Measurements from ENCODE around the gene KRT78.

The KRT78 gene

GRCh38 chr12:52848661-52849255 is at the start of gene KRT78:
Gene KRT78 (minus strand): TSS chr12:52848994. CDS start chr12:52848930, 64 bp downstream.
- no peak for TF ChIP-seq CTCF (IDR thresholded peaks at IDR 0.05; ENCODE audit: low read depth, low read length)

GRCh38 chr12:52896190-52897100 is 47.7 kb upstream of the KRT78 start:
- DNase-seq (ENCODE audit: extremely low read depth, low read depth): no peak
- TF ChIP-seq CTCF (IDR thresholded peaks at IDR 0.05; ENCODE audit: low read depth, low read length): no peak

More at GRCh38 chr12:52848661-52849255, at the start of gene KRT78:
- no peak for DNase-seq (ENCODE audit: extremely low read depth, low read depth)

GRCh38 chr12:52895726-52896189 is 47.0 kb upstream of the KRT78 start:
- no peak for TF ChIP-seq CTCF (IDR thresholded peaks at IDR 0.05; ENCODE audit: low read depth, low read length)
- DNase-seq (ENCODE audit: extremely low read depth, low read depth): no peak

- DNase-seq (ENCODE audit: extremely low read depth, low read depth): no peak
- no peak for TF ChIP-seq CTCF (IDR thresholded peaks at IDR 0.05; ENCODE audit: low read depth, low read length)
Observed at GRCh38 chr12:52892974-52893373, 44.2 kb upstream of the KRT78 start.

GRCh38 chr12:52892207-52892852 is 43.5 kb upstream of the KRT78 start:
- no peak for TF ChIP-seq CTCF (IDR thresholded peaks at IDR 0.05; ENCODE audit: low read depth, low read length)

GRCh38 chr12:52891044-52891443 is 42.2 kb upstream of the KRT78 start:
- no peak for DNase-seq (ENCODE audit: extremely low read depth, low read depth)
- TF ChIP-seq CTCF (IDR thresholded peaks at IDR 0.05; ENCODE audit: low read depth, low read length): no peak

More at GRCh38 chr12:52892207-52892852, 43.5 kb upstream of the KRT78 start:
- DNase-seq (ENCODE audit: extremely low read depth, low read depth): no peak

All from AG09319 (cell line).